ENCODE measurements around the gene RNF166.

The RNF166 gene

DNA sequence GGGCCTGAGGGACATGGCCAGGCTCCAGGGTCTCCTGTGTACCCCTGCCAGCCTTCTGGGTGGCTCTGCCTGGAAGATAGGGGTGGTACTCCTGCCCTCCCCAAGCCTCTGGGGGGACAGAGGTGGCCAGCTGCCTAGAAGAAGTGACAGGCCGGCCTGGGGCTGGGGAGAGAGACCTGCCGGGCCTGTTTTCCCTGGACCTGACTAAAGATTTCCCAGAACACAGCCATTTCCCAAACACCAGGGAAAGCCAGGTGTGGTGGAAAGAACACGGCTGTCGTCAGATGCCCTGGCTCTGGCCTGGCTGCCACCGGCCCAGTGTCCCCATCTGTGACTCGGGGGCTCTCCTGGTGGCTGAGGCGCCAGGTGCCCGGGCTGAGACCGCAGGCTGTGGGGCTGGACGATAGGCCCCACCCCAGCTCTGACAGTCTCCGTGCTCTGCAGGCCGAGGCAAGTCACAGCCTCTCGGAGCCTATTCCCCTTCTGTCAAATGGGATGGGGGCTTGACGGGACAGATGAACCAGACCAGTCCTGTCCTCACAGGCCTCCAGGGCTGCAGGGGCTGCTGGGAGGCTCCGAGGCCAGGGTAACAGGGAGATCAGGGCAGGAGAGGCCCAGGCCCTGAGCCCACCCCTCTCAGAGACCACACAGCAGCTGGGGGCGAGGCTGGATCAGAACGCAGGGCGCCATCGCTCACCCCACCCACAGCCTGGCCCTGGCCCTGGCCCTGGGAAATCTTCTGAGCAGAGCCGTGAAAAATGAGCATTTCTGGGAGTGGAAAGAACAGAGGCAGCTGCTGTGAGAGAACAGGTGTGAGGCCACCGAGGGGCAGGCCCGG lies 33.1 kb upstream of the RNF166 start:
- DNase-seq = no peak

DNA sequence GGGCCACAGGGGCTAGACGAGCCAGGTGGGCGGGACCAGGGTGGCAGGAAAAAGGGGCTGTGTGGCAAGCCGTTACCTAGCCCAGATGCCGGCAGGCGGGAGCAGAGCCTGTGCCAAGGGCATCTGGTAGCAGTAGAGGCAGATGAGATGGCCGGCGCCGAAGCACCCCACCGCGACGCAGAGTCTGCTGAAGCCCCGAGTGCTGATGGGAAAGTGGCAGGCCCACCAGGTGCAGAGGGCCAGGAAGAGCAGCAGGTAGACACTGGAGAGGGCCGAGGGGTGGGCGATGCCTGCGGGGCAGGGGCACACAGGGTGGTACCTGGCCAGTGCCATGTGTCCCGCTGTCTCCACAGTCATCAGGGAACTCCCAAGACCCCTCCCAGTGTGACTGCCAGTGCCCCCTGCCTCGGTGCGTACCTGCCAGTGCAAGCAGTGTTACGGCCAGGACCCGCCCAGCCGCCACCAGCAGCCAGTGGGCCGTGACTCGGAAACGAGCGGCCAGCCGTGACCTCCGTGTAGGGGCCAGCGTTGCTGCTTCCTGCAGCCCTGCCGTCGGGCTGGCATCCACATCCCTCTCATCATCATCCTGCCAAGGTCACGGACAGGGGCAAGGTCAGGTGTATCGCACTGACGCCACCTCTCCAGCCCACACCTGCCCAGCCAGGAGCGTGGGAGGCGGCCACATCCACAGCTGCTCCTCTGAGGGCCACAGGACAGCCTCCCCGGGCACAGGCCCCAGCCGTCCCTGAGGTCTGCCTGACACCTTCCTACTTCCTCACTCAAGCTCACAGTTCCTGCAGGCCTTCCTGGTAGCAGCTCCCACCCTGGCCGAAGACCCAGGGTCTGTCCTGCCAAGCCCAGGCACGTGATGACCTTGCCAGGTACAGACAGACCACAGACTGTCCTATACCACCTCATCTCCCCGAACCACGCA lies 32.2 kb upstream of the RNF166 start:
- DNase-seq = no peak

- DNase-seq = peak; percentile 53
Measured at GRCh38 chr16:88737298-88738150, 31.3 kb upstream of the RNF166 start.

- DNase-seq = no peak
Measured at GRCh38 chr16:88736496-88736895, 30.3 kb upstream of the RNF166 start.

- DNase-seq = no peak
Measured at GRCh38 chr16:88736088-88736487, 29.9 kb upstream of the RNF166 start.

DNA sequence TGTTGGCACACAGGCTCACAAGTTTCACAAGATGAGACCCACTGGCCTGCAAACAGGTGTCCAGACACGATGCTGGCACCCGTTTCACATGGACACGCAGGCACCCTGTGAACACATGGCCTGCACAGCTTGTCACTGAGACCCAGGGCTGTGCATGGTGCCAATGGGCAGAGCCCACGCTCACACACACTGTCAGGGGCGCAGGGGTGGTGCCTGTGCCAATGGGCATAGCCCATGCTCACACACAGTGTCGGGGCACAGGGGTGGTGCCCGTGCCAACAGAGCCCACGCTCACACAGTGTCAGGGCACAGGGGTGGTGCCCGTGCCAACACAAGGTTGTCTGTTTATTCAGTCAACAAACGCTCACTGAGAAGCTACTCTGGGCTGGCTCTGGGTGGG lies 29.4 kb upstream of the RNF166 start:
- no peak for DNase-seq

DNA sequence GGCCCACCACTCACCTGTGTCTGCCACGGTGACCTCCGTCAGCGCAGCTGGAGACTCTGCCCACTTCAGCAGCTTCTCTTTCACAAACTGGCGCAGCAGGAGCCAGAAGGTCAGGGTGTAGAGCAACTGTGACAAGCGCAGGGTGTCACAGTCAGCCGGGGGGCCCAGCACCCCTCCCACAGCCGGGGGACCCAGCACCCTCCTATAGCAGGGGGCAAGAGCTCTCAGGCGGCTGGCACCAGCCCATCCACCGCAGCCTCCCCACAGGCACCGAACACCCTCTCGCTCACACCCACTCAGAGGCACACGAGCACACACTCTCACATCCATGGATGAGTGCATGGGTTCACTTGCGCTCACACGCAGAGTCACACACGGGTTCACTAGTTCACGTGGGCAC lies 28.9 kb upstream of the RNF166 start:
- DNase-seq = no peak

GRCh38 chr16:88734361-88734728 lies 28.1 kb upstream of the RNF166 start:
- no peak for DNase-seq

DNA sequence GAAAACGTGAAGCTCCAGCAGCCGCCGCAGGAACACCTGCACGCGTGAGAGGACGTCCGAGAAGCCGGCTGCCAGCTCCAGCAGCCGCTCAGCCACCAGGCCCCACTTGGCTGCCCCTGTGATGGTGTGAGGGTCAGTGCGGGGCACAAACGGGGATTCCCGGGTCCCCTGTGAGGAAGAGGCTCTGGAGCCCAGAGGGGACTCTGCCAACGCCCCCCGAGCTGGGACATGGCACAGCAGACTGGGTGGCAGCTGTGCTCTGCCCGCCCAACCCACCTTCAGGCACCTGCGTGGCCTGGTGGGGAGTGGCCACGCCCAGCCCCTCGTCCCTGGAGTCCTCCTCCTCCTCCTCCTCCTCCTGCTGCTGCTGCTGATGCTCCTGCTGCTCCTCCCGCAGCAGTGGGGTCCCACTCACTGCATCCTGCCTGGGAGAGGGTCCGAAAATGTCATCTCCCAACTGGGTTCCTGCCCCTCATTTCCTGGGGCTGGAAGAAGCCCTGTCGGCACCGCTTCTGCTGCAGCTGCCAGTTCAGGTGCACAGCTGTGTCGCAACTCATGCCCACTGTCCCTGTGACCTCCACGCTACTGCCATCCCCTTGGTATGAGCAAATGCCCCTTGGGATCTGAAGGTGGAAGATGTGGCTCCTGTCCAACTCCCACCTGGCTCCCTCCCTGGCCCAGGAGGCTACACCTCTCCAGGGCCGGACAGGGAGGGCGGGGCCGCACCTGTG lies 27.6 kb upstream of the RNF166 start:
- no peak for DNase-seq

GRCh38 chr16:88732961-88733294 lies 26.7 kb upstream of the RNF166 start:
- no peak for DNase-seq

DNA sequence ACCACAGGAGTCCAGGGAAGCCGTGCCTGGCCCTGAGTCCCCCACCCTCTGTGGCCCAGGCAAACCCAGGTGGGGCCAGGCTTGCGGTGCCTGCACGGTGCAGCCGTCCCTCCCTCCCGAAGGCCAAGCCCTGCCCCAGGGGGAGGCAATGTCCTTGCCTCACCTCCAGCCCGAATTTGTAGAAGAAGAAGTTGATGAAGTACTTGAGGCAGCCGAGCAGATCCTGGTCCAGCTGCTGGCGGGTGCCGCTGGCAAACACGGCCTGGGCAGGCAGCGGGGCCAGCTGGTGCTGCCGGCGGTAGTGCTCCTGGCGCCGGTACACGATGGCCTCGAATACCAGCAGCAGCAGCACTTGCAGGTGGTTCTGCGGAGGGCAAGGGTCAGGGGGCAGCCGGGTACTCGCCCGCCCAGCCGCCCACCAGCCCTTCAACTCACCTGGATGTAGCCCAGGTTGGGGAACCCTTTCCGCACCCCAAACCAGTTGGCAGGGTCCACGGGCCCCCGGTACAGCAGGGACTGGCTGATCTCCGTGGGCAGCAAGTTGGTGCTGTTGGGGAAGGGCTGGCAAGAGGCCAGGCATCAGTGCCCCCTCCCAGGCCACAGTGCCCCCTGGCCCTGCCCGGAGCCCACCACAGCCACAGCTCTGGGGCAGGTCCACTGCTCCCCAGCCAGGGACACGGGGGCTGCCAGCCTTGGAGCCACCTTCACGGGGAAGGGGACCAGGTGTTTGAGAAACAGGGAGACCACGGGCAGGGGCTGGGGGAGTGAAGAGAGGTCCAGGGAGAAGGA lies 26.2 kb upstream of the RNF166 start:
- DNase-seq = no peak

- DNase-seq = no peak
Measured at GRCh38 chr16:88731699-88732098, 25.5 kb upstream of the RNF166 start.

DNA sequence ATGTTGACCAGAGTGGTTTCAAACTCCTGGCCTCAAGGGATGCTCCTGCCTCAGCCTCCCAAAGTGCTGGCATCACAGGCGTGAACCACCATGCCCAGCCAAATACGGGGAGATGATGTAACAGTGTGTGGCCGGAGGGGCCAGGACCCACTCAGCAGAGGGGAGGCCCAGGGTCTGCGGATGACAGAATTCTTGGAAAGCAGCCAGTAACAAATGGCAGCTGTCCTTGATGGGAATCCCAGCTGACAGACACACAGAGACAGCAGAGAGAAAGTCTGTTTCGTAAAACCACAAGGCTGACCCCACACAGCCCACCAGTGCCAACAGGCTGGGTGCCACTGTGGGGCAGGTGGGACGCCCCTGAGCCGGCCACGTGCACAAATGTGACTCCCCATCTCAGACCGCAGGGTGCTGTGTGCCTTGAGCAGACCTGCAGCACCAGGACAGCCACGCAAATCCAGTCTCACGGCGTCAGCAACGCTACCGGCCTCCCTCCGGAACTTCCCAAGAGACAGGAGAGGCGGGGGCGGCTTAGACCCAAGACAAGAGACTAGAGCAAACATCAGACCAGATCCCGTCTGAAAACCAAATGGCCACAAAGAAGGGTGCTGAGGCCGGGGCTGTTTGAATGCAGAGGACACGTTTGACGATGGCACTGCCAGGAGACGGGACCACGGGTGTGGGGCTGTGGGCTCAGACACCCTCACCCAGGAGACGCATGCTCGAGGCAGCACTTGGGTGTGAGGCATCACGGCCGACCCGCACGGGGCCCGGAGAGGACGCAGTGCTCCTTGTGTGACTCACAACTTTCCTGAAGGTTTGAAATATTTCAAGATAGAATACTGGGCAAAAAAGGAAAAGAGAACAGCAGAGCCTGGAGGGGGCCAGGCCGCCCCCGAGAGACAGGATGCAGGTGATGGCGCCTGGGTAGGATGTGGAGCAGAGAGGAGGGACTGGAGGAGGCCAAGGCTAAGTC lies 24.7 kb upstream of the RNF166 start:
- no peak for DNase-seq

- DNase-seq = no peak
Measured at GRCh38 chr16:88727871-88728270, 21.7 kb upstream of the RNF166 start.

DNA sequence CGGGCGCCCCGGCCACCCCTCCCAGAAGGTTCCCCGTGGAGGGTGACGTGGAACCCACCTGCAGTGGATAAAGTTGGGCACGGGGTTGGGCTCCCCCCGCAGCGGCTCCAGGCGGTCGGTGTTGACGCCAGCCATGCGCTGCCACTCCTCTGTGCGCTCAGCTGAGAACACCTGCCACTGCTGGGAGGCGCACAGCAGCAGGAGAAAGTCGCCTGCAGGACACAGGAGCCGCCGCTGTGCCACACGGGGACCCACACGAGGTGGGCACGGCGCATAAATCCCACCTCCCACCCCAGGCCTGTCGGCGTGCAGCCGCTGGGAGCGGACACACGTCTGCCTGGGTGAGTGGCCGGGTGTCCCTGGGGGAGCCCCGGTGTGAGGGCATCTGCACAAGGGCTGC lies 20.8 kb upstream of the RNF166 start:
- DNase-seq = no peak

GRCh38 chr16:88726408-88726749 lies 20.2 kb upstream of the RNF166 start:
- DNase-seq = no peak

- no peak for DNase-seq
Measured at GRCh38 chr16:88725609-88726407, 19.6 kb upstream of the RNF166 start.

- DNase-seq = no peak
Measured at GRCh38 chr16:88724855-88725555, 18.8 kb upstream of the RNF166 start.

GRCh38 chr16:88723911-88724310 lies 17.7 kb upstream of the RNF166 start:
- DNase-seq = no peak
